ENCODE results near the gene PID1. TPM values are rescaled to one million over a fixed set of nuclear protein-coding genes. Genes with fewer than 3 reads are reported as not detected.

Gene PID1
- total and polyA plus RNA-seq, 4 donors = 17.0 to 45.7 (median 30.0) TPM

- H3K9me3 ChIP-seq (ENCODE audit: control insufficient read depth in 4 of 4, insufficient read depth in 3 of 4, low read length in 3 of 4) = peaks cover 0 to 7% (median 2%) of the 10 kb centered on the region in 4 donors
- no peaks in the 10 kb centered on the region for H3K36me3 ChIP-seq (ENCODE audit: control insufficient read depth in 4 of 4, insufficient read depth in 4 of 4, low read length in 4 of 4)
- no peak for TF ChIP-seq CTCF (IDR thresholded peaks at IDR 0.05; ENCODE audit: control extremely low read depth, extremely low read depth)
- H3K9ac ChIP-seq (ENCODE audit: insufficient read depth in 1 of 2, low read length in 2 of 2) = no peak overlapping the region
- H3K4me3 ChIP-seq = no peak overlapping the region
- no peak for DNase-seq
- H3K4me1 ChIP-seq (ENCODE audit: control insufficient read depth in 5 of 5, insufficient read depth in 5 of 5, low read length in 5 of 5) = peaks cover 0 to 15% (median 0%) of the 10 kb centered on the region in 5 donors
- ATAC-seq (ENCODE audit: insufficient read depth, low FRiP score) = no peak
- H3K27ac ChIP-seq (ENCODE audit: low read depth in 1 of 2, low read length in 1 of 2) = no peak overlapping the region
- no peaks in the 10 kb centered on the region for H3K27me3 ChIP-seq (ENCODE audit: control insufficient read depth in 3 of 3, insufficient read depth in 3 of 3, low read length in 2 of 3)
Measured at GRCh38 chr2:229240984-229241491, 30.0 kb downstream of the PID1 start.

- no peak for ATAC-seq (ENCODE audit: insufficient read depth, low FRiP score)
- H3K27ac ChIP-seq (ENCODE audit: low read depth in 1 of 2, low read length in 1 of 2) = no peak overlapping the region
- no peak overlapping the region for H3K9ac ChIP-seq (ENCODE audit: insufficient read depth in 1 of 2, low read length in 2 of 2)
- TF ChIP-seq CTCF (IDR thresholded peaks at IDR 0.05; ENCODE audit: control extremely low read depth, extremely low read depth) = no peak
- no peaks in the 10 kb centered on the region for H3K36me3 ChIP-seq (ENCODE audit: control insufficient read depth in 4 of 4, insufficient read depth in 4 of 4, low read length in 4 of 4)
- DNase-seq = no peak
- no peaks in the 10 kb centered on the region for H3K27me3 ChIP-seq (ENCODE audit: control insufficient read depth in 3 of 3, insufficient read depth in 3 of 3, low read length in 2 of 3)
- 55 to 71% methylated on average over 2 of the region's 2 CpGs for WGBS, 2 donors
- H3K4me3 ChIP-seq = no peak overlapping the region
- H3K9me3 ChIP-seq (ENCODE audit: control insufficient read depth in 4 of 4, insufficient read depth in 3 of 4, low read length in 3 of 4) = peaks cover 0 to 7% (median 2%) of the 10 kb centered on the region in 4 donors
- H3K4me1 ChIP-seq (ENCODE audit: control insufficient read depth in 5 of 5, insufficient read depth in 5 of 5, low read length in 5 of 5) = peaks cover 0 to 3% (median 0%) of the 10 kb centered on the region in 5 donors
Measured at GRCh38 chr2:229239021-229239420, 32.1 kb downstream of the PID1 start.

DNA sequence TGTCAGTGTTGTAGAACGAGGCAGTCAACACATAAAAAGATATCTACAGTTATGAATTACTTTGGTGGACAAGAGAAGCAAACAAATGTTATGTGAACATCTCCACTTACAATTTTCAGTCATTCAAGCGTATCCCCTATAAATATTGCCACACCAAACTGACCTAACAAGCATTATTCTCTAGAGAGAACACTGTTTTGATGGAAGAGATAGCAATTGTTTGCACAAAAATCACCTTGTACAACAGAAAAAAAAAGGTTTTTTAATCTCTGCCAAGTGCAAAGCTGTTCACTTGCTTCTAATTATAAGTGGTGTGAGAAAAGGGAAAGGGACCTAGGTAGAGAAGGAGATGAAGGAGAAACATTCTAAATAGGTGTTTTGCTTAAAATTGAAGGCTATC is 33.8 kb downstream of the PID1 start:
- no peaks in the 10 kb centered on the region for H3K36me3 ChIP-seq (ENCODE audit: control insufficient read depth in 4 of 4, insufficient read depth in 4 of 4, low read length in 4 of 4)
- H3K4me3 ChIP-seq = no peak overlapping the region
- ATAC-seq (ENCODE audit: insufficient read depth, low FRiP score) (no peak), DNase-seq (no peak)
- WGBS, 2 donors = 37 to 38% methylated on average over 2 of the region's 2 CpGs
- no peak overlapping the region for H3K9ac ChIP-seq (ENCODE audit: insufficient read depth in 1 of 2, low read length in 2 of 2)
- no peaks in the 10 kb centered on the region for H3K27me3 ChIP-seq (ENCODE audit: control insufficient read depth in 3 of 3, insufficient read depth in 3 of 3, low read length in 2 of 3)
- no peaks in the 10 kb centered on the region for H3K4me1 ChIP-seq (ENCODE audit: control insufficient read depth in 5 of 5, insufficient read depth in 5 of 5, low read length in 5 of 5)
- no peak for TF ChIP-seq CTCF (IDR thresholded peaks at IDR 0.05; ENCODE audit: control extremely low read depth, extremely low read depth)
- no peak overlapping the region for H3K27ac ChIP-seq (ENCODE audit: low read depth in 1 of 2, low read length in 1 of 2)
- peaks cover 0 to 7% (median 1%) of the 10 kb centered on the region in 4 donors for H3K9me3 ChIP-seq (ENCODE audit: control insufficient read depth in 4 of 4, insufficient read depth in 3 of 4, low read length in 3 of 4)
